22Rv1 (cell line): ENCODE measurements around the gene RELL1.

Experiments
- H3K27ac ChIP-seq: fragments of 450-650 bp; 2 replicates; pipeline ENCODE4 v1.5.1; 2017
- CTCF ChIP-seq: fragments of 450-650 bp; IDR thresholded peaks from 2 replicates; pipeline ENCODE4 v1.5.1; 2017; ENCODE audit warnings: mild to moderate bottlenecking
- ZFX ChIP-seq: fragments of 450-650 bp; IDR thresholded peaks from 2 replicates; pipeline ENCODE4 v1.6.1; 2017; ENCODE audit warnings: antibody characterized with exemption, borderline replicate concordance

The RELL1 gene

GRCh38 chr4:37684154-37684553 lies 2.0 kb downstream of the RELL1 start:
- H3K27ac ChIP-seq, result no peak overlapping the region
- TF ChIP-seq CTCF (no peak), ZFX (no peak)

- H3K27ac ChIP-seq, result no peak overlapping the region
- no peak for TF ChIP-seq ZFX
- TF ChIP-seq CTCF, result no peak
Measured at GRCh38 chr4:37682701-37683401, 3.3 kb downstream of the RELL1 start.

- no peak for TF ChIP-seq CTCF
- TF ChIP-seq ZFX, result no peak
- no peak overlapping the region for H3K27ac ChIP-seq
Measured at GRCh38 chr4:37680089-37680488, 6.1 kb downstream of the RELL1 start.

GRCh38 chr4:37679301-37679700 lies 6.9 kb downstream of the RELL1 start:
- no peak overlapping the region for H3K27ac ChIP-seq
- TF ChIP-seq CTCF, result no peak
- TF ChIP-seq ZFX, result no peak

- no peak overlapping the region for H3K27ac ChIP-seq
- TF ChIP-seq CTCF (no peak), ZFX (no peak)
Measured at GRCh38 chr4:37678624-37679023, 7.6 kb downstream of the RELL1 start.

- H3K27ac ChIP-seq, result no peak overlapping the region
- TF ChIP-seq ZFX, result no peak
- no peak for TF ChIP-seq CTCF
Measured at GRCh38 chr4:37675587-37676290, 10.4 kb downstream of the RELL1 start.

GRCh38 chr4:37674439-37674838 lies 11.7 kb downstream of the RELL1 start:
- TF ChIP-seq ZFX (no peak), CTCF (no peak)
- no peak overlapping the region for H3K27ac ChIP-seq
